HCT116 (cell line): ENCODE measurements around the gene MALSU1. TPM values are rescaled to one million over a fixed set of nuclear protein-coding genes. Genes with fewer than 3 reads are reported as not detected.

Experiments used
- ATAC-seq: fragments of 200-7000 bp; cut with Tn5 transposase; 2 replicates; pipeline ENCODE4 v1.9.1; 2020; ENCODE audit warnings: mild to moderate bottlenecking, moderate library complexity
- BruUV-seq: library from RNA; stranded (reverse); fragments of 400-500 nt; replicated peaks from 2 replicates; lab custom pipeline; 2021; lab: Mats Ljungman, UMichigan
- CTCF ChIA-PET: fragments of 300-600 bp; sonication (Branson Sonifier 250); formaldehyde crosslinking; loops from one replicate; lab custom pipeline; 2021; ENCODE audit warnings: antibody characterized with exemption; lab: Charles Lee
- POLR2A ChIA-PET: fragments of 300-600, 350-600 bp; sonication (Branson Sonifier 250); formaldehyde crosslinking; loops from one replicate; lab custom pipeline; 2021; ENCODE audit warnings: antibody characterized with exemption; lab: Charles Lee
- RAD21 ChIA-PET, 2 experiments: fragments of 300-600 bp; sonication (Branson Sonifier 250); formaldehyde crosslinking; loops; one replicate each; lab custom pipeline; 2023; ENCODE audit warnings: low total read pairs in 2 of 2; ENCODE audit not compliant: uncharacterized antibody in 2 of 2, unreplicated experiment in 2 of 2, low non-redundant PET in 1 of 2; lab: Charles Lee
- DNase-seq: peaks from one replicate; pipeline ENCODE4 v3.0.0-alpha.2; 2010; ENCODE audit warnings: low read depth, low spot score
- H2AFZ ChIP-seq: fragments of 200-600 bp; shearing (Covaris generic), sonication (generic); 2 replicates; pipeline ENCODE4 v1.6.1; 2017; ENCODE audit warnings: low read depth, mixed run types, mixed read lengths, antibody characterized with exemption, low read length; ENCODE audit not compliant: poor library complexity, severe bottlenecking
- H3K27ac ChIP-seq: 2 replicates; pipeline ENCODE4 v1.5.1; 2012; ENCODE audit warnings: low read depth, low read length
- H3K27me3 ChIP-seq: fragments of 200-600 bp; sonication (generic); 2 replicates; pipeline ENCODE4 v1.6.1; 2016; ENCODE audit warnings: mixed run types, low read length, mixed read lengths; ENCODE audit not compliant: insufficient read depth
- H3K36me3 ChIP-seq, 2 experiments: fragments of 200-500 bp in 1 of 2; fragments of 200-600 bp in 1 of 2; sonication (Bioruptor generic) in 1 of 2; sonication (generic) in 1 of 2; 2 replicates each; pipeline versions ENCODE4 v1.5.1 to v1.6.1; 2014 to 2016; ENCODE audit warnings: low read length in 2 of 2, inconsistent platforms in 1 of 2, mixed read lengths in 1 of 2, mixed run types in 1 of 2; ENCODE audit not compliant: insufficient read depth in 2 of 2, control insufficient read depth in 1 of 2
- H3K4me1 ChIP-seq, 2 experiments: fragments of 200-600 bp in 1 of 2; sonication (generic) in 1 of 2; 2 replicates each; pipeline versions ENCODE4 v1.5.1 to v1.6.1; 2012 to 2017; ENCODE audit warnings: low read length in 2 of 2, inconsistent platforms in 1 of 2, mild to moderate bottlenecking in 1 of 2, mixed read lengths in 1 of 2, mixed run types in 1 of 2, moderate library complexity in 1 of 2; ENCODE audit not compliant: insufficient read depth in 2 of 2, control insufficient read depth in 1 of 2
- H3K4me2 ChIP-seq: fragments of 200-600 bp; sonication (generic); 2 replicates; pipeline ENCODE4 v1.6.1; 2017; ENCODE audit warnings: mixed run types, low read length, mixed read lengths
- H3K4me3 ChIP-seq, 2 experiments: fragments of 200-600 bp in 1 of 2; sonication (generic) in 1 of 2; replicated peaks in 1 of 2; 2 replicates each; pipeline ENCODE4 v1.5.1; 2011 to 2016; ENCODE audit warnings: low read length in 2 of 2, control low read depth in 1 of 2, low read depth in 1 of 2, mild to moderate bottlenecking in 1 of 2, mixed read lengths in 1 of 2, mixed run types in 1 of 2
- H3K79me2 ChIP-seq: fragments of 200-600 bp; sonication (generic); 2 replicates; pipeline ENCODE4 v1.6.1; 2017; ENCODE audit warnings: mild to moderate bottlenecking, mixed run types, low read length, moderate library complexity, mixed read lengths; ENCODE audit not compliant: insufficient read depth
- H3K9ac ChIP-seq: fragments of 200-600 bp; sonication (generic); 2 replicates; pipeline ENCODE4 v1.6.1; 2016; ENCODE audit warnings: low read length, mixed read lengths
- H3K9me2 ChIP-seq: fragments of 200-600 bp; sonication (generic), shearing (Covaris generic); 2 replicates; pipeline ENCODE4 v1.6.1; 2017; ENCODE audit warnings: mixed run types, mild to moderate bottlenecking, moderate library complexity; ENCODE audit not compliant: insufficient read depth
- H3K9me3 ChIP-seq, 2 experiments: fragments of 200-500 bp in 1 of 2; fragments of 200-600 bp in 1 of 2; sonication (Bioruptor generic) in 1 of 2; sonication (generic) in 1 of 2; 2 replicates each; pipeline ENCODE4 v1.6.1; 2014 to 2017; ENCODE audit warnings: low read length in 2 of 2, mixed read lengths in 2 of 2, inconsistent platforms in 1 of 2, low read depth in 1 of 2, mild to moderate bottlenecking in 1 of 2, mixed run types in 1 of 2, moderate library complexity in 1 of 2; ENCODE audit not compliant: control insufficient read depth in 1 of 2, insufficient read depth in 1 of 2
- H4K20me1 ChIP-seq: fragments of 200-600 bp; sonication (generic), shearing (Covaris generic); 2 replicates; pipeline ENCODE4 v1.6.1; 2017; ENCODE audit warnings: mixed run types, mild to moderate bottlenecking, moderate library complexity; ENCODE audit not compliant: insufficient read depth
- CBX3 ChIP-seq: IDR thresholded peaks from 2 replicates; pipeline ENCODE4 v1.6.1; 2012; ENCODE audit warnings: low read depth
- EGR1 ChIP-seq: IDR thresholded peaks from 2 replicates; pipeline ENCODE4 v1.6.1; 2012; ENCODE audit warnings: low read depth
- ELF1 ChIP-seq: IDR thresholded peaks from 2 replicates; pipeline ENCODE4 v1.6.1; 2012; ENCODE audit warnings: low read depth, borderline replicate concordance
- MAX ChIP-seq: IDR thresholded peaks from 2 replicates; pipeline ENCODE4 v1.6.1; 2012
- RAD21 ChIP-seq: IDR thresholded peaks from 2 replicates; pipeline ENCODE4 v1.6.1; 2012; ENCODE audit warnings: low read depth, mild to moderate bottlenecking
- YY1 ChIP-seq: IDR thresholded peaks from 2 replicates; pipeline ENCODE4 v1.6.1; 2011; ENCODE audit warnings: low read length, low read depth, moderate library complexity, mild to moderate bottlenecking; ENCODE audit not compliant: insufficient replicate concordance; ENCODE audit errors: extremely low read depth
- ZFX ChIP-seq: fragments of 450-650 bp; IDR thresholded peaks from 2 replicates; pipeline ENCODE4 v1.6.1; 2017
- intact Hi-C: fragments of 100-400 bp; cut with micrococcal nuclease; formaldehyde crosslinking; loops from 2 replicates; pipeline ENCODE4 v1.10.0; 2022
- total RNA-seq: library from RNA; stranded (reverse); gene quantifications from one replicate; pipeline ENCODE4 v1.2.1, GENCODE V29; 2021; ENCODE audit not compliant: unreplicated experiment
- TF ChIP-seq, protein P1 (sequence below), 3 experiments: fragments of 200-600 bp in 1 of 3; sonication (generic) in 1 of 3; IDR thresholded peaks in 2 of 3; conservative IDR thresholded peaks in 1 of 3; 2 replicates each; pipeline ENCODE4 v1.5.1; 2012 to 2017; ENCODE audit warnings: low read depth in 2 of 3, low read length in 2 of 3, antibody characterized with exemption in 1 of 3, borderline replicate concordance in 1 of 3, control low read depth in 1 of 3, mild to moderate bottlenecking in 1 of 3, mixed read lengths in 1 of 3, mixed run types in 1 of 3, moderate library complexity in 1 of 3; ENCODE audit not compliant: insufficient read depth in 1 of 3

MALSU1 gene
- total RNA-seq, 1 experiment from 2014 or later, result 105 TPM

GRCh38 chr7:23261843-23262452 lies 37.2 kb upstream of the MALSU1 start:
- TF ChIP-seq ZFX (no peak), ELF1 (no peak), EGR1 (no peak), RAD21 (peak; percentile 88), YY1 (peak; percentile 33), MAX (no peak), CBX3 (no peak)
- TF ChIP-seq, protein P1, sequence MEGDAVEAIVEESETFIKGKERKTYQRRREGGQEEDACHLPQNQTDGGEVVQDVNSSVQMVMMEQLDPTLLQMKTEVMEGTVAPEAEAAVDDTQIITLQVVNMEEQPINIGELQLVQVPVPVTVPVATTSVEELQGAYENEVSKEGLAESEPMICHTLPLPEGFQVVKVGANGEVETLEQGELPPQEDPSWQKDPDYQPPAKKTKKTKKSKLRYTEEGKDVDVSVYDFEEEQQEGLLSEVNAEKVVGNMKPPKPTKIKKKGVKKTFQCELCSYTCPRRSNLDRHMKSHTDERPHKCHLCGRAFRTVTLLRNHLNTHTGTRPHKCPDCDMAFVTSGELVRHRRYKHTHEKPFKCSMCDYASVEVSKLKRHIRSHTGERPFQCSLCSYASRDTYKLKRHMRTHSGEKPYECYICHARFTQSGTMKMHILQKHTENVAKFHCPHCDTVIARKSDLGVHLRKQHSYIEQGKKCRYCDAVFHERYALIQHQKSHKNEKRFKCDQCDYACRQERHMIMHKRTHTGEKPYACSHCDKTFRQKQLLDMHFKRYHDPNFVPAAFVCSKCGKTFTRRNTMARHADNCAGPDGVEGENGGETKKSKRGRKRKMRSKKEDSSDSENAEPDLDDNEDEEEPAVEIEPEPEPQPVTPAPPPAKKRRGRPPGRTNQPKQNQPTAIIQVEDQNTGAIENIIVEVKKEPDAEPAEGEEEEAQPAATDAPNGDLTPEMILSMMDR (IDR thresholded peaks at IDR 0.05 in 2 of 3, conservative IDR thresholded peaks at IDR 0.05 in 1 of 3; ENCODE audit: borderline replicate concordance in 1 of 3, insufficient read depth in 1 of 3, low read depth in 2 of 3, low read length in 2 of 3), result peak; percentile 79 to 95 (median 83)
- TF ChIP-seq, all 23 proteins: peak for 3
- Histone ChIP-seq H3K4me3 (no peak overlapping the region), H3K27ac (no peak overlapping the region), H3K4me1 (peaks cover 0 to 3% of the 10 kb centered on the region in 2 experiments; a peak in 2 of 4 replicates), H3K79me2 (no peaks in the 10 kb centered on the region), H4K20me1 (no peaks in the 10 kb centered on the region), H2AFZ (peak overlapping the region; percentile 99), H3K27me3 (no peaks in the 10 kb centered on the region), H3K36me3 (no peaks in the 10 kb centered on the region), H3K9ac (no peak overlapping the region), H3K4me2 (peak overlapping the region; percentile 38; the same call in 1 of the 2 replicates), H3K9me2 (no peaks in the 10 kb centered on the region), H3K9me3 (no peaks in the 10 kb centered on the region)
- ATAC-seq, result peak; percentile 99
- POLR2A ChIA-PET, result no interaction called here
- CTCF ChIA-PET, result interaction anchor here (2.3 to 3.7 kb wide), 3 partner anchors 11 to 285 kb away, joined by 7 to 23 read pairs (median 9); no protein-coding TSS in a partner anchor
- peak; percentile 58 for DNase-seq
- intact Hi-C loops, result no loop called here
- RAD21 ChIA-PET, result no interaction called here
- no TSS peak for BruUV-seq
